ENCODE measurements around the gene GMDS. TPM values are rescaled to one million over a fixed set of nuclear protein-coding genes. Genes with fewer than 3 reads are reported as not detected.

Gene GMDS
- total RNA-seq, 1 donor from 2014 or later, result 34.0 TPM

DNA sequence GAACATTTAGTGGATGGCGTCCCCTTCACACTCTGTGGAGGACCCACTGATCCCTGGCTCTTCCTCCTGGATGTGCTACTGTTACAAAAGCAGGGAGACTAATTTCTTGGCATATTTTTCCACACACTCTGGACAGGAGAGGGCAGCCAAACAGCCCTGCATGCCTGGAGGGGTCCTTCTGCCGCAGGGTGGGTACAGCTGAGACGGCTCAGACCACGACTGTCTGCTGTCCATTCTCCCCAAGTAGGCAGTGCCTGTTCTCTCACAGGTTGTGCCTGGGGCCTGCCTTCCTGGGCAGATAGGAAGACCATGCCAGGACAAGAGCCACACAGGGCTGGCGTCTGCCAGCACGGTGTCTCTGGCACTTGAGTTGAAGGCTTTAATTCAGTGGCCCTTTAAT is 375.6 kb downstream of the GMDS start:
- no peaks in the 10 kb centered on the region for H3K36me3 Mint-ChIP-seq (ENCODE audit: low read depth)
- TF ChIP-seq, protein P1, sequence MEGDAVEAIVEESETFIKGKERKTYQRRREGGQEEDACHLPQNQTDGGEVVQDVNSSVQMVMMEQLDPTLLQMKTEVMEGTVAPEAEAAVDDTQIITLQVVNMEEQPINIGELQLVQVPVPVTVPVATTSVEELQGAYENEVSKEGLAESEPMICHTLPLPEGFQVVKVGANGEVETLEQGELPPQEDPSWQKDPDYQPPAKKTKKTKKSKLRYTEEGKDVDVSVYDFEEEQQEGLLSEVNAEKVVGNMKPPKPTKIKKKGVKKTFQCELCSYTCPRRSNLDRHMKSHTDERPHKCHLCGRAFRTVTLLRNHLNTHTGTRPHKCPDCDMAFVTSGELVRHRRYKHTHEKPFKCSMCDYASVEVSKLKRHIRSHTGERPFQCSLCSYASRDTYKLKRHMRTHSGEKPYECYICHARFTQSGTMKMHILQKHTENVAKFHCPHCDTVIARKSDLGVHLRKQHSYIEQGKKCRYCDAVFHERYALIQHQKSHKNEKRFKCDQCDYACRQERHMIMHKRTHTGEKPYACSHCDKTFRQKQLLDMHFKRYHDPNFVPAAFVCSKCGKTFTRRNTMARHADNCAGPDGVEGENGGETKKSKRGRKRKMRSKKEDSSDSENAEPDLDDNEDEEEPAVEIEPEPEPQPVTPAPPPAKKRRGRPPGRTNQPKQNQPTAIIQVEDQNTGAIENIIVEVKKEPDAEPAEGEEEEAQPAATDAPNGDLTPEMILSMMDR (IDR thresholded peaks at IDR 0.05), result no peak
- peaks cover 45% of the 10 kb centered on the region for H3K4me1 Mint-ChIP-seq (ENCODE audit: low read depth)
- H3K27me3 Mint-ChIP-seq (ENCODE audit: low read depth), result no peaks in the 10 kb centered on the region
- DNase-seq (ENCODE audit: low spot score), result no peak
- no peak overlapping the region for H3K27ac Mint-ChIP-seq (ENCODE audit: unreplicated experiment)
- no peaks in the 10 kb centered on the region for H3K9me3 Mint-ChIP-seq (ENCODE audit: low read depth)
- no peak overlapping the region for H3K4me3 Mint-ChIP-seq (ENCODE audit: unreplicated experiment)

DNA sequence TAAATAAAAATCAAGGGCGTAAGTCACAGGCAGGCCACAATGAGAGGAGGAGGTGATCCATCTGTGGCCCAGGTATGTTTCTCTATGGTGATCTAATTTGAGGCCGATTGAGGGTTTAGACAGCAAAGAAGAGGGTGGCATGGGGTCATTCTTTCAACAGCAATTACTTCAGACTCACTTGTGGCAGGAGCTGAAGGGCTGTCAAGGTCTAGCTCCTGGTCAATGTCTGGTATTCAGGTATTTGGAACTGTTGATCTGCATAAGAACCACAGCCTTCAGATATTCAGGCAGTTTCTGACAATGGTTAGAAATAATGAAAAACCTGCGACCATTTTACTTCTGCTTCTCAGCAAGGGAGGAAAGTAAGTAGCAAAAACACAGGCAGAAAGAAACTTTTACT is 376.1 kb downstream of the GMDS start:
- H3K27me3 Mint-ChIP-seq (ENCODE audit: low read depth), result no peaks in the 10 kb centered on the region
- no peaks in the 10 kb centered on the region for H3K36me3 Mint-ChIP-seq (ENCODE audit: low read depth)
- no peaks in the 10 kb centered on the region for H3K9me3 Mint-ChIP-seq (ENCODE audit: low read depth)
- TF ChIP-seq, protein P1 (IDR thresholded peaks at IDR 0.05), result no peak
- DNase-seq (ENCODE audit: low spot score), result no peak
- H3K4me3 Mint-ChIP-seq (ENCODE audit: unreplicated experiment), result no peak overlapping the region
- no peak overlapping the region for H3K27ac Mint-ChIP-seq (ENCODE audit: unreplicated experiment)
- H3K4me1 Mint-ChIP-seq (ENCODE audit: low read depth), result peaks cover 49% of the 10 kb centered on the region

DNA sequence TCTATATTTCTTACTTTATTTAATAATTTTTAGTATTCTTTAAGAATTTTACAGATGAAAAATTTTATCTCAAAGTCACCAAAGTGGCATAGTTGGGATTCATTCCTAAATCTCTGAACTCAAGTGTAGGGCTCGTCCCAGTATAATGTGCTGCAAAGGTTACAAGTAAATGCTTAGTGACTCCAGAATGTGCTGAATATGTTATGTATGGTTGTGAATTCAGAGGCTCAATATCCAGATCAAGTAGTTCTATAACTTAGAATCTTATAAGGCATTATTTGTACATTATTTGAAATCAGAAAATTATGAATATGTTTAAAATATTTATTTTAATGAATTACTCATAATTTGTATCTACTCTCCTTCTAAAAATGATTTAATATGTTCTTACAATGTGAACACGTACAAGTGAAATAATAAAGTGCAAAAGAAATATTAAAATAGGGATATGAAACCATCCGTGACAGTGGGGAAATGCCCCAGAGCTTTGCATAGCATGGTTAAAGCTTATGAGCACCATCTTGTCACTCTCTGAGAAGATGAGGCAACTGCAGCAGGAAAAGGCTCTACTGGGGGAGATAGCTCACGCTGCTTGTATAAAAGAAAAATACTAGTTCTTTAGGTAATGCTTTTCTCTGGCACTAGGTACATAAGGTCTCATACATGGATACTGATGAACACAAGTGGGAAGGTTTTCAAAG is 376.7 kb downstream of the GMDS start:
- TF ChIP-seq, protein P1 (IDR thresholded peaks at IDR 0.05), result no peak
- no peaks in the 10 kb centered on the region for H3K27me3 Mint-ChIP-seq (ENCODE audit: low read depth)
- no peak overlapping the region for H3K27ac Mint-ChIP-seq (ENCODE audit: unreplicated experiment)
- DNase-seq (ENCODE audit: low spot score), result no peak
- no peaks in the 10 kb centered on the region for H3K36me3 Mint-ChIP-seq (ENCODE audit: low read depth)
- H3K4me1 Mint-ChIP-seq (ENCODE audit: low read depth), result peaks cover 46% of the 10 kb centered on the region
- no peak overlapping the region for H3K4me3 Mint-ChIP-seq (ENCODE audit: unreplicated experiment)
- H3K9me3 Mint-ChIP-seq (ENCODE audit: low read depth), result no peaks in the 10 kb centered on the region

DNA sequence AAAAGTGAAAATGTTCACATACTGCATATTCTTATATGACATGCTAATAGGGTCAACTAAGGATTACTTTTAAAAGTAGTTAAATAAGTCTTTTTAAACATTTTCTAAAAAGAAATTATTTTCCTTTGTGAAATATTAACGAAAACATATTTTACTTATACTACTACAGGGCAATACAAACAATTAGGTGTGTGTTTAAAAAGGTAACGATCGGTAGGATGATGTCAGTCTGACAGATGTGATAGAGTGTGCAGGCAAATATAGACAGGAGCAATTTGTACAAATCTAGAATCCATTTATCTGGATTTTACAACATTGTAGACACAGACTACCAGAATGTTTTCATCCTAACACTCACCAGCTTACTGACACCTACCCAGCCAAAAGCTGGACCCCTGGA is 378.2 kb downstream of the GMDS start:
- TF ChIP-seq, protein P1 (IDR thresholded peaks at IDR 0.05), result no peak
- peaks cover 36% of the 10 kb centered on the region for H3K4me1 Mint-ChIP-seq (ENCODE audit: low read depth)
- DNase-seq (ENCODE audit: low spot score), result no peak
- no peaks in the 10 kb centered on the region for H3K9me3 Mint-ChIP-seq (ENCODE audit: low read depth)
- no peak overlapping the region for H3K4me3 Mint-ChIP-seq (ENCODE audit: unreplicated experiment)
- no peak overlapping the region for H3K27ac Mint-ChIP-seq (ENCODE audit: unreplicated experiment)
- no peaks in the 10 kb centered on the region for H3K36me3 Mint-ChIP-seq (ENCODE audit: low read depth)
- H3K27me3 Mint-ChIP-seq (ENCODE audit: low read depth), result no peaks in the 10 kb centered on the region

DNA sequence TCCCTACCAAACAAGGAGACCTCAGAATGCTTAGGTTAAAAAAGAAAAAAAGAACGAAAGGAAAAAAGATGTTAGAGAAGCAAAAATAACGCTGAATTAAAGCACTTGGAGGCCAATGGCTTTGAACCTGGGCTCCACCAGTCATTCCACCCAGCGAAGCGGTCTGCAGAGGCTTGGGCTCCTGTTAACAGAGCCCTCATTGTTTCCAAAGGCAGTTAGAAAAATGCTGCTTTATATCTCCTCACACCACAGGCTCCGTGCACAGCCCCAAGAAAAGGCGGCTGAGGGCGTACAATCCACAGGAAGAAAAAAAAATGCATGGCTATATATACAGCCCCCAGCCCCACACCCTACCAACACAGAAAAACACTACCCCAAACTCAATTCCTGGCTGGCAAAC is 379.8 kb downstream of the GMDS start:
- no peak overlapping the region for H3K4me3 Mint-ChIP-seq (ENCODE audit: unreplicated experiment)

More for the DNA sequence above, 379.8 kb downstream of the GMDS start:
- Mint-ChIP-seq H3K4me1 (ENCODE audit: low read depth) (peaks cover 33% of the 10 kb centered on the region), H3K27ac (ENCODE audit: unreplicated experiment) (no peak overlapping the region), H3K36me3 (ENCODE audit: low read depth) (no peaks in the 10 kb centered on the region), H3K27me3 (ENCODE audit: low read depth) (no peaks in the 10 kb centered on the region), H3K9me3 (ENCODE audit: low read depth) (no peaks in the 10 kb centered on the region)
- TF ChIP-seq, protein P1 (IDR thresholded peaks at IDR 0.05), result no peak
- DNase-seq (ENCODE audit: low spot score), result no peak
